CD4-positive, alpha-beta T cell treated with Interleukin-4 for 1 hour (primary cell): ENCODE measurements around the gene TMEM184A.
A peak's percentile ranks its signal among the peaks of the same experiment; 100 is the strongest.
"Not testable (repeated sequence)": the region's sequence is repeated elsewhere in the genome, so short reads cannot be mapped to it uniquely, and the experiment has no call there.

Experiments
- DNase-seq, 2 donors: peaks; one replicate each; pipeline ENCODE4 v3.0.0-alpha.2; 2020 to 2022

The TMEM184A gene

GRCh38 chr7:1588978-1589377, 33.0 kb upstream of the TMEM184A start:
- no peak for DNase-seq

- DNase-seq = no peak
Measured at GRCh38 chr7:1587738-1588137, 31.7 kb upstream of the TMEM184A start.

DNA sequence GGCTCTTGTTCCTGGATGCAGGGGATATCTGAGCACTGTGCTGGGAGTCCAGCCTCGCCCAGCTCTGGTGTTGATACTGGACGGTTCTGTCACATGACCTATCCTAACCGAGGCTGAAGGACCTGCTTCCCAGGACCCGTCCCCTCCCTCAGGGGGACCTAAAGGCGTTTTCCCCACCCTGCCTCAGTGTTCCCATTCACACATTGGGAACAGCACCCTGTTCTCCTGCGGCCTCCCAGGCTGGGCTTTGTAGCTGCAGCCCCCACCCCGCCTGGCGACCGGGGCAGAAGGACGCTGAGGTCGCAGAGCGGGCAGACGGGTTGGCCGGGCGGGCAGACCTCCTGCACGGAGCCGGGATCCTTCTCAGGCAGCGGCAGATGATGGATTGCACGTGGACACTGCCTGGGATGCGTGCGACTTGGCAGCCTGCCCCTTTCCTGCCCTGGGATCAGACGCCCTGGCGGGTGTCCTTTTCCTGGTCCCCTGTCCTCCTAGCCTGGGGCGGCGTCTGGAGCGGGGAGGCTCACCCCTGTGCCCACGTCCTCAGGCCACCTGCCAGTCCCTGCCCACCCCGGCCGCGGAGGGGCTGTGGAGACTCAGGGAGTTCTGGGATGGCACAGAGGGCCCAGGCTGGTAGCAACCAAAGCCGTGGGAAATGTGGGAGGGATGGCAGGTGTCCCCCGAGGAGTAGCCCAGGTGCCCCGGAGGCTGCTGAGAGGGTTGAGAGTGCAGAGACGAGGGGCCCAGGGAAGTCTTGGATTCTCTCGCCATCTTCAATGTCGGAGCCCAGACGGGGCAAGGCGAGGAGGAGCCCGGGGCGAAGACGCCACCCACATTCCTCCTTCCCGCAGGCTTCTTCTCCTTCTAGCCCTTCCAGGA, 31.1 kb upstream of the TMEM184A start:
- no peak for DNase-seq

GRCh38 chr7:1586126-1586826, 30.3 kb upstream of the TMEM184A start:
- no peak for DNase-seq

GRCh38 chr7:1585142-1585981, 29.4 kb upstream of the TMEM184A start:
- DNase-seq = no peak

DNA sequence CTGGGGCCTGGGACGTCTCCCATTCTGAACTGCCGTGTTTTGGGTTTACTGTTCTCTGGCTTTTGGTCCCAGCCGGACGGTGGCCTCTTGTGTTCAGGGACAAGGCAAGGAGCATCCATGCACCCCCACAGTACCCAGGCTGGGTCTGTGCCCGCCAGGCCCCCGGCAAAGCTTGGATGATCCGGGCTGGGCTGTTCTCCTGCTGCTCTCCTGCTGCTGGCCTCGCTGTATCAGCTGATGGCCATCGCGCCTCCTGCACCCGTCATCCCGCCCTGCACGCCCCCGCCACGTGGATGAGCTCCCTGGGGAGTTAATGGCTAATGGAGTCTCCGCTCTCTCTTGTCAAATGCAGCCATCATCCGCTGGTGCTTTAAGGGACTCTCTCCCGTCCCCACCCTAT, 28.7 kb upstream of the TMEM184A start:
- DNase-seq = no peak

- DNase-seq = not testable (repeated sequence)
Measured at GRCh38 chr7:1583241-1583930, 27.4 kb upstream of the TMEM184A start.

DNA sequence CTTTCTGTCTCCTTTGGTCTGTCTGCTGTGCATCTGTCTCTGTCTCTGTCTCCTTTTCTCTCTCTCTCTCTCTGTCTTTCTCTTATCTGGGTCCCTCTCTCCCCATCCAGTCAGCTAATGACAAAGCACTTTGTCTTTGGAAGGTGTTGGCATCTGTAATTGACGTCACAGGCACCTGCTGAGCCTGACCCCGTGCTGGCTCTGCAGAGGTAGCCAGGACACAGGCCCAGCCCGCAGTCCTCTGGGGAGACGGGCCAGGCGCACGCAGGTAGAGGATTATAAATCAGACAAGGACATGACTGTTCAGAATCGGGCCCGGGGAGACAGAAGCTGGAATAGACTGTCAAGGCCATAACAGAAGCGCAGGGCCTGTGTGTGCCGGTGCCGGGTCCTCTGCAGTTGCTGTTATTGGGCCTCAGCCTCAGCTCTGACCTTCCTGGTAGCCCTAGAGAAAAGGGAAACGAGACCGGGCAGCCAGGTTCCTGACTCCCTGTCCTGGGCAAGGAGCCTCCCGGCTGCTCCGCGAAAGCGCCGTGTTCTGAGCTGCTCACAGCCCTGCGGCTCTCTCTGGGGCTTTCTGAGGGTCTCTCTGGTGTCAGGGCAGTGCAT, 24.5 kb upstream of the TMEM184A start:
- no peak for DNase-seq

- peak; percentile 71 for DNase-seq
Measured at GRCh38 chr7:1579481-1580421, 23.7 kb upstream of the TMEM184A start.

DNA sequence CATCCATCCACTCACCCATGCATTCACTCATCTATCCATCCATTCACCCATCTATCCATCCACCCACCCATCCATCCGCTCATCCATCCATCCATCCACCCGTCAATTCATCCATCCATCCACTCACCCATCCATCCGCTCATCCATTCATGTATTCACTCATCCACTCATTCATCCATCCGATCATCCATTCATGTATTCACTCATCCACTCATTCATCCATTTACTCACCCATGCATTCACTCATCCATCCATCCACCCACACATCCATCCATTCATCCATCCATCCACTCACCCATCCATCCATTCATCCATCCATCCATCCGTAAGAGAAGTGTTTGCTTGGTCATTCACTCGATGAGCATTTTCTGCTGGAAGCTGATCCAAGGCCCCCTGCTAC, 22.5 kb upstream of the TMEM184A start:
- no peak for DNase-seq

DNA sequence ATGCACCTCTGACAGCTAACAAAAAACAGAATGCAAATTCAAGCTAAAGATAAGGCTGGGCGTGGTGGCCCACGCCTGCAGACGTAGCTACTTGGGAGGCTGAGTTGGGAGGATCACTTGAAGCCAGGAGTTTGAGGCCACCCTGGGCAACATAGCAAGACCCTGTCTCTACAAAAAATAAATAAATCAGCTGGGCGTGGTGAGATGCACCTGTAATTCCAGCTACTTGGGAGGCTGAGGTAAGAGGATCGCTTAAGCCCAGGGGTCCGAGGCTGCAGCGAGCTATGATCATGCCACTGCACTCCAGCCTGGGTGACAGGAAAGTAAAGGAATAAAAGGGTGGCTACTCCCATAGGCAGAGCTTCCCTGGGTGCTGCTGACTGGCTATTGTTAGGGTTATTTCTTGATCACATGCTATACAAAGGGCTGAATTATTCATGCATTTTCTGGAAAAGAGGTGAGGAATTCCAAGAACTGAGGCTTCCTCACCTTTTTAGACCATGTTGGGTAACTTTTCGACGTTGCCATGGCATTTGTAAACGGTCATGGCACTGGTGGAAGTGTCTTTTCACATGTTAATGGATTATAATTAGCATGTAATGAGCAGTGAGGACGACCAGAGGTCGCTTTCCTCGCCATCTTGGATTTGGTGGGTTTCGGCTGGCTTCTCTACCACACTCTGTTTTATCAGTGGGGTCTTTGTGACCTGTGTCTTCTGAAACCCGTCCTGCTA, 20.7 kb upstream of the TMEM184A start:
- no peak for DNase-seq

- DNase-seq = no peak
Measured at GRCh38 chr7:1575809-1576208, 19.8 kb upstream of the TMEM184A start.

DNA sequence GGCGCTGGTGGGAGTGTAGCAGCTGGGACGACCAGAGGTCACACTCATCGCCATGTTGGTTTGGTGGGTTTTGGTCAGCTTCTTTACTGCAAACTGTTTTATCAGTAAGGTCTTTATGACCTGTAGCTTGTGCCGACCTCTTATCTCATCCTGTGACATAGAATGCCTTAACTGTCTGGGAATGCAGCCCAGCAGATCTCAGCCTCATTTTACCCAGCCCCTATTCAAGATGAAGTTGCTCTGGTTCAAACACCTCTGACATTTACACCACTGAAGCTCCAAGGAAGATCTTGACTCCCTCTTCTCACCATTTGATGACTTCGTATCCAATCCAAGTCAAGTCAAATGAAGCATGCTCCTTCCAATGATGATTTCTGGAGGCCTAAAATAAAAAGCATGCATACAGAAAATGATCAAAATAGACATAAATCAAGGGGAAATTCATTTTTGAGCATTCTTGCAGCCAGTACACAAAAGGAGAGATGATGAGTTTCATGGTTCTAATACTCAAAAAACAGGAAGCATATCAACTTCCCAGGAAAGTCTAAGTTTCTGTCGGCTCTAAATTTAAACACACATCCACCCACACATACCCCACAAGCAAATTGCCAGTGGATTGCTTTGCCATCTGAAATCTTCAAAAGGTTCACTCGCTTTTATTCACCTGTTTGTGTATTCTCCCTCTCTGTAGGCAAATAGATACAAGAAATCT, 16.3 kb upstream of the TMEM184A start:
- no peak for DNase-seq

- peak; percentile 86 to 87 for DNase-seq
Measured at GRCh38 chr7:1569833-1570632, 14.0 kb upstream of the TMEM184A start, which contains the start of gene PSMG3. PSMG3 (minus strand) TSS chr7:1570032; CDS start chr7:1569339, 693 bp downstream.

DNA sequence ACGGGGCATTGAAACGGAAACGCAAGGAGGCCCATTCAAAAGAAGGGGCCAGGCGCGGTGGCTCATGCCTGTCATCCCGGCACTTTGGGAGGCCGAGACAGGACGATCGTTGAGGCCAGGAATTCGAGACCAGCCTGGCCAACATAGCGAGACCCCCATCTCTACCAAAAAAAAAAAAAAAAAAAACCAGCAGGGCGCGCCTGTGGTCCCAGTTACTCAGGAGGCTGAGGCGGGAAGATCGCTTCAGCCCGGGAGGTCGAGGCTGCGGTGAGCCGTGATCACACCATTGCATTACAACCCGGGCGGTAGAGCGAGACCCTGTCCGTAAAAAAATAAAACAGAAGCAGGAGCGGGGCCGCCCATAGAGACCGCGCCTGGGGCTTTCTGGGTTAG, 13.4 kb upstream of the TMEM184A start:
- DNase-seq = no peak

- peak; percentile 26 to 49 for DNase-seq
Measured at GRCh38 chr7:1569016-1569415, 13.0 kb upstream of the TMEM184A start.

GRCh38 chr7:1567896-1568510, 12.0 kb upstream of the TMEM184A start:
- DNase-seq = no peak
